ENCODE measurements around the gene CACNG4.

GRCh38 chr17:66945147-66945835 lies 19.2 kb upstream of the CACNG4 start:
- TF ChIP-seq POLR2AphosphoS5 (IDR thresholded peaks at IDR 0.05; ENCODE audit: low read depth, low read length) (no peak), EZH2phosphoT487 (IDR thresholded peaks at IDR 0.05; ENCODE audit: borderline replicate concordance) (no peak), RAD21 (IDR thresholded peaks at IDR 0.05; ENCODE audit: low read depth) (no peak), ZNF274 (IDR thresholded peaks at IDR 0.05; ENCODE audit: low read depth, low read length) (no peak), CTCF (IDR thresholded peaks at IDR 0.05 in 2 of 3, conservative IDR thresholded peaks at IDR 0.05 in 1 of 3; ENCODE audit: borderline replicate concordance in 1 of 3, insufficient read depth in 1 of 3, low read depth in 2 of 3, low read length in 2 of 3) (no peak)

All from HCT116 (cell line).